ENCODE data around the gene CCDC70.
A peak's percentile ranks its signal among the peaks of the same experiment; 100 is the strongest.

CCDC70 gene

GRCh38 chr13:51882570-51883225, 20.9 kb downstream of the CCDC70 start:
- Histone ChIP-seq H3K79me1 (ENCODE audit: low read length) (no peaks in the 10 kb centered on the region), H2BK15ac (replicated peaks; ENCODE audit: low read depth) (no peak overlapping the region), H3K18ac (ENCODE audit: low read length) (no peak overlapping the region), H2BK5ac (ENCODE audit: low read length) (no peak overlapping the region), H3K9ac (ENCODE audit: low read length) (no peak overlapping the region), H3K4me3 (ENCODE audit: low read length) (no peak overlapping the region), H3K4ac (ENCODE audit: low read depth, low read length) (no peak overlapping the region), H3K79me2 (ENCODE audit: control insufficient read depth, insufficient read depth, low read length) (no peaks in the 10 kb centered on the region), H3K27me3 (ENCODE audit: insufficient read depth, low read length, poor library complexity) (no peaks in the 10 kb centered on the region), H2BK120ac (ENCODE audit: low read depth, low read length) (no peak overlapping the region), H4K8ac (ENCODE audit: low read depth, low read length) (no peak overlapping the region), H4K5ac (ENCODE audit: low read length) (no peak overlapping the region), H3K4me1 (ENCODE audit: control insufficient read depth, low read depth, low read length) (no peaks in the 10 kb centered on the region), H3K4me2 (ENCODE audit: low read length) (no peak overlapping the region), H3K23ac (ENCODE audit: low read length) (no peak overlapping the region), H3K27ac (ENCODE audit: low read depth, low read length) (no peak overlapping the region), H2AK5ac (ENCODE audit: low read length) (no peak overlapping the region), H3K56ac (ENCODE audit: low read length) (no peak overlapping the region), H3K36me3 (ENCODE audit: control insufficient read depth, insufficient read depth, low read length) (no peaks in the 10 kb centered on the region)
- WGBS (ENCODE audit: extremely low coverage, insufficient coverage, low lambda C conversion rate), result no CpG with 5 or more reads among the region's 6 CpGs
- DNase-seq, result no peak

- H3K36me3 ChIP-seq (ENCODE audit: control insufficient read depth, insufficient read depth, low read length), result no peaks in the 10 kb centered on the region
- H3K79me2 ChIP-seq (ENCODE audit: control insufficient read depth, insufficient read depth, low read length), result no peaks in the 10 kb centered on the region
- no CpG with 5 or more reads among the region's 5 CpGs for WGBS (ENCODE audit: extremely low coverage, insufficient coverage, low lambda C conversion rate)
- no peaks in the 10 kb centered on the region for H3K79me1 ChIP-seq (ENCODE audit: low read length)
- H3K56ac ChIP-seq (ENCODE audit: low read length), result no peak overlapping the region
- no peak overlapping the region for H4K5ac ChIP-seq (ENCODE audit: low read length)
- DNase-seq, result no peak
- H3K27ac ChIP-seq (ENCODE audit: low read depth, low read length), result no peak overlapping the region
- H2BK5ac ChIP-seq (ENCODE audit: low read length), result no peak overlapping the region
- no peaks in the 10 kb centered on the region for H3K27me3 ChIP-seq (ENCODE audit: insufficient read depth, low read length, poor library complexity)
- H2AK5ac ChIP-seq (ENCODE audit: low read length), result no peak overlapping the region
- H3K4ac ChIP-seq (ENCODE audit: low read depth, low read length), result no peak overlapping the region
- H3K18ac ChIP-seq (ENCODE audit: low read length), result no peak overlapping the region
- no peak overlapping the region for H3K4me2 ChIP-seq (ENCODE audit: low read length)
- no peak overlapping the region for H3K23ac ChIP-seq (ENCODE audit: low read length)
- H2BK15ac ChIP-seq (replicated peaks; ENCODE audit: low read depth), result no peak overlapping the region
- no peaks in the 10 kb centered on the region for H3K4me1 ChIP-seq (ENCODE audit: control insufficient read depth, low read depth, low read length)
- no peak overlapping the region for H3K9ac ChIP-seq (ENCODE audit: low read length)
- no peak overlapping the region for H2BK120ac ChIP-seq (ENCODE audit: low read depth, low read length)
- no peak overlapping the region for H4K8ac ChIP-seq (ENCODE audit: low read depth, low read length)
- H3K4me3 ChIP-seq (ENCODE audit: low read length), result no peak overlapping the region
These were observed 21.4 kb downstream of the CCDC70 start for GRCh38 chr13:51883226-51883600.

GRCh38 chr13:51885651-51886050, 23.9 kb downstream of the CCDC70 start:
- no peak overlapping the region for H3K18ac ChIP-seq (ENCODE audit: low read length)
- H3K36me3 ChIP-seq (ENCODE audit: control insufficient read depth, insufficient read depth, low read length), result no peaks in the 10 kb centered on the region
- H3K27me3 ChIP-seq (ENCODE audit: insufficient read depth, low read length, poor library complexity), result no peaks in the 10 kb centered on the region
- H3K9ac ChIP-seq (ENCODE audit: low read length), result no peak overlapping the region
- no CpG with 5 or more reads among the region's 2 CpGs for WGBS (ENCODE audit: extremely low coverage, insufficient coverage, low lambda C conversion rate)
- no peak overlapping the region for H3K23ac ChIP-seq (ENCODE audit: low read length)
- no peak overlapping the region for H3K27ac ChIP-seq (ENCODE audit: low read depth, low read length)
- no peak overlapping the region for H2BK15ac ChIP-seq (replicated peaks; ENCODE audit: low read depth)
- no peak overlapping the region for H4K8ac ChIP-seq (ENCODE audit: low read depth, low read length)
- H3K4me3 ChIP-seq (ENCODE audit: low read length), result no peak overlapping the region
- no peaks in the 10 kb centered on the region for H3K4me1 ChIP-seq (ENCODE audit: control insufficient read depth, low read depth, low read length)
- H4K5ac ChIP-seq (ENCODE audit: low read length), result no peak overlapping the region
- no peaks in the 10 kb centered on the region for H3K79me1 ChIP-seq (ENCODE audit: low read length)
- no peak overlapping the region for H2AK5ac ChIP-seq (ENCODE audit: low read length)
- no peak overlapping the region for H3K4ac ChIP-seq (ENCODE audit: low read depth, low read length)
- H3K4me2 ChIP-seq (ENCODE audit: low read length), result no peak overlapping the region
- H2BK120ac ChIP-seq (ENCODE audit: low read depth, low read length), result no peak overlapping the region
- H2BK5ac ChIP-seq (ENCODE audit: low read length), result no peak overlapping the region
- DNase-seq, result no peak
- no peak overlapping the region for H3K56ac ChIP-seq (ENCODE audit: low read length)
- no peaks in the 10 kb centered on the region for H3K79me2 ChIP-seq (ENCODE audit: control insufficient read depth, insufficient read depth, low read length)

GRCh38 chr13:51887468-51887867, 25.7 kb downstream of the CCDC70 start:
- Histone ChIP-seq H3K27ac (ENCODE audit: low read depth, low read length) (no peak overlapping the region), H2AK5ac (ENCODE audit: low read length) (no peak overlapping the region), H3K79me1 (ENCODE audit: low read length) (no peaks in the 10 kb centered on the region), H3K27me3 (ENCODE audit: insufficient read depth, low read length, poor library complexity) (no peaks in the 10 kb centered on the region), H3K56ac (ENCODE audit: low read length) (no peak overlapping the region), H3K23ac (ENCODE audit: low read length) (no peak overlapping the region), H3K4me2 (ENCODE audit: low read length) (no peak overlapping the region), H3K79me2 (ENCODE audit: control insufficient read depth, insufficient read depth, low read length) (no peaks in the 10 kb centered on the region), H3K4ac (ENCODE audit: low read depth, low read length) (no peak overlapping the region), H3K18ac (ENCODE audit: low read length) (no peak overlapping the region), H2BK15ac (replicated peaks; ENCODE audit: low read depth) (no peak overlapping the region), H3K9ac (ENCODE audit: low read length) (no peak overlapping the region), H4K8ac (ENCODE audit: low read depth, low read length) (no peak overlapping the region), H2BK5ac (ENCODE audit: low read length) (no peak overlapping the region), H3K36me3 (ENCODE audit: control insufficient read depth, insufficient read depth, low read length) (no peaks in the 10 kb centered on the region), H3K4me1 (ENCODE audit: control insufficient read depth, low read depth, low read length) (no peaks in the 10 kb centered on the region), H4K5ac (ENCODE audit: low read length) (no peak overlapping the region), H2BK120ac (ENCODE audit: low read depth, low read length) (no peak overlapping the region), H3K4me3 (ENCODE audit: low read length) (no peak overlapping the region)
- WGBS (ENCODE audit: extremely low coverage, insufficient coverage, low lambda C conversion rate), result no CpG with 5 or more reads among the region's 2 CpGs
- no peak for DNase-seq

GRCh38 chr13:51892657-51893056, 30.9 kb downstream of the CCDC70 start:
- Histone ChIP-seq H4K8ac (ENCODE audit: low read depth, low read length) (no peak overlapping the region), H3K56ac (ENCODE audit: low read length) (no peak overlapping the region), H3K79me1 (ENCODE audit: low read length) (no peaks in the 10 kb centered on the region), H2BK5ac (ENCODE audit: low read length) (no peak overlapping the region), H3K9ac (ENCODE audit: low read length) (no peak overlapping the region), H2AK5ac (ENCODE audit: low read length) (no peak overlapping the region), H4K5ac (ENCODE audit: low read length) (no peak overlapping the region), H2BK15ac (replicated peaks; ENCODE audit: low read depth) (no peak overlapping the region), H2BK120ac (ENCODE audit: low read depth, low read length) (no peak overlapping the region), H3K18ac (ENCODE audit: low read length) (no peak overlapping the region), H3K4me3 (ENCODE audit: low read length) (no peak overlapping the region), H3K27ac (ENCODE audit: low read depth, low read length) (no peak overlapping the region), H3K27me3 (ENCODE audit: insufficient read depth, low read length, poor library complexity) (no peaks in the 10 kb centered on the region), H3K36me3 (ENCODE audit: control insufficient read depth, insufficient read depth, low read length) (no peaks in the 10 kb centered on the region), H3K4ac (ENCODE audit: low read depth, low read length) (no peak overlapping the region), H3K4me1 (ENCODE audit: control insufficient read depth, low read depth, low read length) (no peaks in the 10 kb centered on the region), H3K23ac (ENCODE audit: low read length) (no peak overlapping the region), H3K4me2 (ENCODE audit: low read length) (no peak overlapping the region), H3K79me2 (ENCODE audit: control insufficient read depth, insufficient read depth, low read length) (no peaks in the 10 kb centered on the region)
- WGBS (ENCODE audit: extremely low coverage, insufficient coverage, low lambda C conversion rate), result no CpG with 5 or more reads among the region's 3 CpGs
- no peak for DNase-seq

- Histone ChIP-seq H2BK15ac (replicated peaks; ENCODE audit: low read depth) (no peak overlapping the region), H3K23ac (ENCODE audit: low read length) (no peak overlapping the region), H3K18ac (ENCODE audit: low read length) (no peak overlapping the region), H2BK5ac (ENCODE audit: low read length) (no peak overlapping the region), H3K79me1 (ENCODE audit: low read length) (no peaks in the 10 kb centered on the region), H3K4ac (ENCODE audit: low read depth, low read length) (no peak overlapping the region), H3K56ac (ENCODE audit: low read length) (no peak overlapping the region), H3K27me3 (ENCODE audit: insufficient read depth, low read length, poor library complexity) (no peaks in the 10 kb centered on the region), H3K9ac (ENCODE audit: low read length) (no peak overlapping the region), H3K27ac (ENCODE audit: low read depth, low read length) (no peak overlapping the region), H2AK5ac (ENCODE audit: low read length) (no peak overlapping the region), H3K79me2 (ENCODE audit: control insufficient read depth, insufficient read depth, low read length) (no peaks in the 10 kb centered on the region), H3K4me3 (ENCODE audit: low read length) (no peak overlapping the region), H4K8ac (ENCODE audit: low read depth, low read length) (no peak overlapping the region), H3K36me3 (ENCODE audit: control insufficient read depth, insufficient read depth, low read length) (no peaks in the 10 kb centered on the region), H3K4me1 (ENCODE audit: control insufficient read depth, low read depth, low read length) (no peaks in the 10 kb centered on the region), H3K4me2 (ENCODE audit: low read length) (no peak overlapping the region), H4K5ac (ENCODE audit: low read length) (no peak overlapping the region), H2BK120ac (ENCODE audit: low read depth, low read length) (no peak overlapping the region)
- DNase-seq, result peak; percentile 80
- no CpG with 5 or more reads among the region's 4 CpGs for WGBS (ENCODE audit: extremely low coverage, insufficient coverage, low lambda C conversion rate)
These were observed 32.5 kb downstream of the CCDC70 start for GRCh38 chr13:51894239-51894638.

All from mesendoderm (in vitro differentiated cells).